A549 (cell line): Measurements from ENCODE around the gene WNT9A. TPM values are rescaled to one million over a fixed set of nuclear protein-coding genes. Genes with fewer than 3 reads are reported as not detected.

Source experiments
- ATAC-seq, 2 experiments: fragments of 200-7000 bp in 1 of 2; fragments of >200 bp in 1 of 2; cut with Nextera tagmentation in 1 of 2; cut with Tn5 transposase in 1 of 2; 3 replicates each; pipeline versions ENCODE4 v1.8.0 to v1.9.1; 2018 to 2020; ENCODE audit warnings: mild to moderate bottlenecking in 1 of 2, moderate library complexity in 1 of 2
- CTCF ChIA-PET: fragments of 300-600 bp; sonication (Branson Sonifier 250); formaldehyde crosslinking; extraction: SDS; loops from one replicate; lab custom pipeline; 2021; ENCODE audit warnings: antibody characterized with exemption, inconsistent platforms; lab: Yijun Ruan, JAX
- POLR2A ChIA-PET: fragments of 350-600 bp; formaldehyde crosslinking; extraction: SDS; loops from one replicate; lab custom pipeline; 2021; ENCODE audit warnings: antibody characterized with exemption, inconsistent platforms; lab: Yijun Ruan, JAX
- DNase-seq, 2 experiments: peaks; one replicate each; pipeline versions ENCODE4 v3.0.0 to v3.0.0-alpha.2; 2011 to 2016; ENCODE audit warnings: low read depth in 1 of 2, low spot score in 1 of 2
- FAIRE-seq: peaks from 2 replicates; lab custom pipeline; 2011; peaks lifted over from hg19 to GRCh38; lab: Jason Lieb, UNC
- H3K27ac ChIP-seq, 2 experiments: fragments of >200 bp; sonication (Bioruptor Twin); formaldehyde crosslinking; 3 replicates each; pipeline ENCODE4 v1.5.1; 2016 to 2017
- H3K4me1 ChIP-seq: fragments of >200 bp; sonication (Bioruptor Twin); formaldehyde crosslinking; 3 replicates; pipeline ENCODE4 v1.6.1; 2016
- H3K4me2 ChIP-seq: fragments of >200 bp; sonication (Bioruptor Twin); formaldehyde crosslinking; 3 replicates; pipeline ENCODE4 v1.6.1; 2016
- H3K4me3 ChIP-seq: fragments of >200 bp; sonication (Bioruptor Twin); formaldehyde crosslinking; 3 replicates; pipeline ENCODE4 v1.5.1; 2016
- H3K9me3 ChIP-seq: fragments of >200 bp; sonication (Bioruptor Twin); formaldehyde crosslinking; 3 replicates; pipeline ENCODE4 v1.6.1; 2016
- CEBPB ChIP-seq, 2 experiments: fragments of >200 bp in 1 of 2; sonication (Bioruptor Twin) in 1 of 2; formaldehyde crosslinking in 1 of 2; IDR thresholded peaks; 2 replicates each; pipeline ENCODE4 v1.6.1; 2012 to 2016
- CHD2 ChIP-seq: fragments of 150-350 bp; IDR thresholded peaks from 2 replicates; pipeline ENCODE4 v1.6.1; 2014; ENCODE audit warnings: low read length; ENCODE audit not compliant: partially characterized antibody
- CHD4 ChIP-seq: fragments of 200-600 bp; sonication (generic); IDR thresholded peaks from 2 replicates; pipeline ENCODE4 v1.6.1; 2016; ENCODE audit warnings: antibody characterized with exemption, mild to moderate bottlenecking, borderline replicate concordance
- EHMT2 ChIP-seq: fragments of 200-600 bp; sonication (generic); IDR thresholded peaks from 2 replicates; pipeline ENCODE4 v1.6.1; 2016; ENCODE audit warnings: antibody characterized with exemption, low read depth, mild to moderate bottlenecking, moderate library complexity
- ESRRA ChIP-seq: fragments of 150-350 bp; IDR thresholded peaks from 2 replicates; pipeline ENCODE4 v1.6.1; 2014; ENCODE audit warnings: mild to moderate bottlenecking, low read length, borderline replicate concordance
- FOSB ChIP-seq: fragments of 250-450 bp; sonication (Bioruptor Pico); IDR thresholded peaks from 2 replicates; pipeline ENCODE4 v1.5.0; 2020; ENCODE audit warnings: mild to moderate bottlenecking, moderate library complexity
- HOXB13 ChIP-seq: fragments of 250-450 bp; sonication (Bioruptor Pico); IDR thresholded peaks from 2 replicates; pipeline ENCODE4 v1.5.0; 2020; ENCODE audit warnings: low read depth, mild to moderate bottlenecking, moderate library complexity
- JUNB ChIP-seq: fragments of >200 bp; sonication (Bioruptor Twin); formaldehyde crosslinking; IDR thresholded peaks from 2 replicates; pipeline ENCODE4 v1.6.1; 2016
- MAFK ChIP-seq: fragments of 450-650 bp; IDR thresholded peaks from 2 replicates; pipeline ENCODE4 v1.6.1; 2014; ENCODE audit not compliant: partially characterized antibody
- NFE2L2 ChIP-seq: fragments of 150-350 bp; conservative IDR thresholded peaks from 2 replicates; pipeline ENCODE4 v1.6.1; 2014; ENCODE audit warnings: low read length
- NPAS2 ChIP-seq: fragments of 250-450 bp; sonication (Bioruptor Pico); IDR thresholded peaks from 2 replicates; pipeline ENCODE4 v1.8.0; 2022; ENCODE audit warnings: mild to moderate bottlenecking, moderate library complexity, borderline replicate concordance
- PBX3 ChIP-seq: IDR thresholded peaks from 2 replicates; pipeline ENCODE4 v1.6.1; 2012
- PHF8 ChIP-seq: fragments of 200-600 bp; sonication (generic); IDR thresholded peaks from 2 replicates; pipeline ENCODE4 v1.6.1; 2016; ENCODE audit warnings: low read depth, mild to moderate bottlenecking, antibody characterized with exemption, moderate library complexity, borderline replicate concordance
- RAD21 ChIP-seq, 2 experiments: fragments of >200 bp in 1 of 2; sonication (Bioruptor Twin) in 1 of 2; formaldehyde crosslinking in 1 of 2; IDR thresholded peaks in 1 of 2; conservative IDR thresholded peaks in 1 of 2; 2 replicates in 1 of 2; 3 replicates in 1 of 2; pipeline ENCODE4 v1.6.1; 2012 to 2018; ENCODE audit warnings: inconsistent platforms in 1 of 2
- RARB ChIP-seq: fragments of 250-450 bp; sonication (Bioruptor Pico); IDR thresholded peaks from 2 replicates; pipeline ENCODE4 v1.8.0; 2021; ENCODE audit warnings: mild to moderate bottlenecking, moderate library complexity
- RCOR1 ChIP-seq: fragments of 150-350 bp; IDR thresholded peaks from 2 replicates; pipeline ENCODE4 v1.6.1; 2014; ENCODE audit warnings: antibody characterized with exemption, low read length, low read depth
- RNF2 ChIP-seq: fragments of 200-600 bp; sonication (generic); IDR thresholded peaks from 2 replicates; pipeline ENCODE4 v1.6.1; 2016; ENCODE audit warnings: low read depth, mild to moderate bottlenecking, antibody characterized with exemption, moderate library complexity, borderline replicate concordance
- SMC3 ChIP-seq: fragments of >200 bp; sonication (Bioruptor Twin); formaldehyde crosslinking; IDR thresholded peaks from 3 replicates; pipeline ENCODE4 v1.6.1; 2018; ENCODE audit warnings: inconsistent platforms
- SREBF2 ChIP-seq: fragments of 450-650 bp; IDR thresholded peaks from 2 replicates; pipeline ENCODE4 v1.6.1; 2014; ENCODE audit warnings: mild to moderate bottlenecking, moderate library complexity
- WGBS: methylation state at CpG from one replicate; pipeline ENCODE4 v1.1.6; 2017; ENCODE audit errors: missing lambda C conversion rate; 5-methylcytosine and 5-hydroxymethylcytosine counted together
- polyA plus RNA-seq, 4 experiments: library from polyadenylated mRNA; depleted of rRNA in 3 of 4; stranded (reverse); fragments of >200 nt; fragmentation: RNase III in 1 of 4; extraction: RNeasy Plus Mini Kit Qiagen cat#74134 plus additional on column Dnase treatment in 1 of 4; gene quantifications; 2 replicates in 3 of 4; 3 replicates in 1 of 4; pipeline ENCODE4 v1.2.3, GENCODE V29; 2011 to 2017
- TF ChIP-seq, protein P1 (sequence below): fragments of 450-650 bp; IDR thresholded peaks from 2 replicates; pipeline ENCODE4 v1.6.1; 2014; ENCODE audit warnings: antibody characterized with exemption
- TF ChIP-seq, protein P2 (sequence below): fragments of 250-450 bp; sonication (Bioruptor Pico); IDR thresholded peaks from 2 replicates; pipeline ENCODE4 v1.5.0; 2021; ENCODE audit warnings: mild to moderate bottlenecking, moderate library complexity, borderline replicate concordance
- TF ChIP-seq, protein P3 (sequence below): fragments of >200 bp; sonication (Bioruptor Twin); formaldehyde crosslinking; IDR thresholded peaks from 3 replicates; pipeline ENCODE4 v1.6.1; 2016

The WNT9A gene
- polyA plus RNA-seq, 2 of the 4 experiments (the other 2 are of a cell fraction): 0.75 to 1.2 TPM

DNA sequence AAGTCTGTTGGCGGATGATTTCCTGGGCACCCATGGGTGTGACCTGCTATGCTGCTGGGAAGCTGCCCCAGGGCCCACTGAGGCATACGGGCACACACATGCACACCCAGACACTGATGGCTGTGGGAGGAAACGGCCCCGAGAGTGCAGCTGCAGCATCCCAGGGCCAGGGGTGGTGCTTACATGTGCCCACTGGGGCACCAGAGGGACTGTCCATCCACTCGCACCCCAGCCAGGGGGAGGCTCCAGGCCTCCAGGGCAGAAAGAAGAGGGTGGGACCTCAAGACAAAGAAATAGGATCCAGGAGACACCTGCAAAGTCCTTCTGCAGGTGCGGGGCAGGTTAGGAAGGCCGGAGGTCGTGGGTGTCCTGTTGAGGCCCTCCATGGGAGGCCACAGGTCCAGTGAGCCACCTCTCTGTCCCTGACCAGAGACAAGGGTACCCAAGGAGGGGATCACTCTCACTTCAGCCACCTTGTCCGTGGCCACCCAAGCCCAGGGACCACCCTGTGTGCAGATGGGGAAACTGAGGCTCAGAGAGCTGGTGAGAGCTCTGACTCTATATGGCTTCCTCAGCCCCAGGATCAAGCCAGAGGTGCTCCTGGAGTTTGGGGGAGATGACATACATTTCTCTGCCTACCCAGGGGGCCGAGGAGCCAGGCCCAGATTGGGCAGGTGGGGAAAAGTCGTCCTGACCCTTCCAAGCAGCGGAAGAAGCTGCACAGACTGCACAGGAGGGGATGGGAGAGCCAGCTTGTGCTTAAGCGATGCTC lies 57.1 kb downstream of the WNT9A start:
- 80% methylated on average over 9 of the region's 13 CpGs for WGBS
- ATAC-seq (no peak), DNase-seq (no peak), FAIRE-seq (no peak)
- Histone ChIP-seq H3K4me3 (no peak overlapping the region), H3K27ac (no peak overlapping the region), H3K9me3 (no peaks in the 10 kb centered on the region), H3K4me2 (no peak overlapping the region), H3K4me1 (peaks cover 6% of the 10 kb centered on the region)
- no peak for TF ChIP-seq EHMT2
- TF ChIP-seq JUNB: no peak
- TF ChIP-seq, protein P1, sequence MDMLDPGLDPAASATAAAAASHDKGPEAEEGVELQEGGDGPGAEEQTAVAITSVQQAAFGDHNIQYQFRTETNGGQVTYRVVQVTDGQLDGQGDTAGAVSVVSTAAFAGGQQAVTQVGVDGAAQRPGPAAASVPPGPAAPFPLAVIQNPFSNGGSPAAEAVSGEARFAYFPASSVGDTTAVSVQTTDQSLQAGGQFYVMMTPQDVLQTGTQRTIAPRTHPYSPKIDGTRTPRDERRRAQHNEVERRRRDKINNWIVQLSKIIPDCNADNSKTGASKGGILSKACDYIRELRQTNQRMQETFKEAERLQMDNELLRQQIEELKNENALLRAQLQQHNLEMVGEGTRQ: no peak
- TF ChIP-seq HOXB13 (CRISPR knock-in tag): no peak
- TF ChIP-seq, protein P2, sequence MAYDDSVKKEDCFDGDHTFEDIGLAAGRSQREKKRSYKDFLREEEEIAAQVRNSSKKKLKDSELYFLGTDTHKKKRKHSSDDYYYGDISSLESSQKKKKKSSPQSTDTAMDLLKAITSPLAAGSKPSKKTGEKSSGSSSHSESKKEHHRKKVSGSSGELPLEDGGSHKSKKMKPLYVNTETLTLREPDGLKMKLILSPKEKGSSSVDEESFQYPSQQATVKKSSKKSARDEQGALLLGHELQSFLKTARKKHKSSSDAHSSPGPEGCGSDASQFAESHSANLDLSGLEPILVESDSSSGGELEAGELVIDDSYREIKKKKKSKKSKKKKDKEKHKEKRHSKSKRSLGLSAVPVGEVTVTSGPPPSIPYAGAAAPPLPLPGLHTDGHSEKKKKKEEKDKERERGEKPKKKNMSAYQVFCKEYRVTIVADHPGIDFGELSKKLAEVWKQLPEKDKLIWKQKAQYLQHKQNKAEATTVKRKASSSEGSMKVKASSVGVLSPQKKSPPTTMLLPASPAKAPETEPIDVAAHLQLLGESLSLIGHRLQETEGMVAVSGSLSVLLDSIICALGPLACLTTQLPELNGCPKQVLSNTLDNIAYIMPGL (CRISPR knock-in tag): no peak
- TF ChIP-seq ESRRA: no peak
- no peak for TF ChIP-seq CHD4
- TF ChIP-seq PBX3: no peak
- no peak for TF ChIP-seq FOSB (CRISPR knock-in tag)
- no peak for TF ChIP-seq SREBF2
- no peak for TF ChIP-seq PHF8
- ChIA-PET POLR2A (no interaction called here), CTCF (interaction anchor here (0.6 kb wide), 1 partner anchor 22 kb away, joined by 3 read pairs; no protein-coding TSS in a partner anchor)

DNA sequence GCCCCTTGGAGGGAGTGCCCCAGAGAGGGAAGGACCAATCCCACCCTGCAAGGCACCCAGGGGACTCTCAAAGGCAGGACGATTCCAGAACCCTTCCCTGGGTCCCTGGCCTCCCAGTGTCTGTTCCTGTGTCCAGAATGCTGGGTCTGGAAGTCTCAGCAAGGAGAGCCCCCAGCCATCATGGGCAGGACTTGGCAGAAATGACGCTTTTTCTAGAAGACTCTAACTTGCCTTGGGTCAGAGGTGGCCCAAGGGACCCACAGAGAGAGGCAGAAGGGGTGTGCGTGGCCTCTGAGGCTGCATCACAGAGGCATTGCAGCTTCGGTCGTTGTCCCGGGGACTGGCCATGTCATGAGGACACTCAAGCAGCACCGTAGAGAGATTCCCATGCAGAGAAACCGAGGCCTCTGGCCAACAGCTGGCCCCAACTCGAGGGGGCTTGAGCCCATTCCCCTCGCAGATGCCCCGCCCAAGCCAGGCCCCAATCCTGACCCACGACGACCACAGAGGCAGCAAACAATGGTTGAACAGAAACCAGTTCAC lies 57.8 kb downstream of the WNT9A start:
- ChIA-PET CTCF (interaction anchor here (0.6 kb wide), 1 partner anchor 22 kb away, joined by 3 read pairs; no protein-coding TSS in a partner anchor), POLR2A (no interaction called here)

More for the DNA sequence above, 57.8 kb downstream of the WNT9A start:
- FAIRE-seq: no peak
- no peak for TF ChIP-seq EHMT2
- TF ChIP-seq CHD2: no peak
- no peak for TF ChIP-seq CEBPB (IDR thresholded peaks at IDR 0.05)
- TF ChIP-seq, protein P1: no peak
- no peak for TF ChIP-seq PHF8
- no peak for TF ChIP-seq SMC3
- TF ChIP-seq NFE2L2: no peak
- TF ChIP-seq RNF2: no peak
- TF ChIP-seq, protein P3, sequence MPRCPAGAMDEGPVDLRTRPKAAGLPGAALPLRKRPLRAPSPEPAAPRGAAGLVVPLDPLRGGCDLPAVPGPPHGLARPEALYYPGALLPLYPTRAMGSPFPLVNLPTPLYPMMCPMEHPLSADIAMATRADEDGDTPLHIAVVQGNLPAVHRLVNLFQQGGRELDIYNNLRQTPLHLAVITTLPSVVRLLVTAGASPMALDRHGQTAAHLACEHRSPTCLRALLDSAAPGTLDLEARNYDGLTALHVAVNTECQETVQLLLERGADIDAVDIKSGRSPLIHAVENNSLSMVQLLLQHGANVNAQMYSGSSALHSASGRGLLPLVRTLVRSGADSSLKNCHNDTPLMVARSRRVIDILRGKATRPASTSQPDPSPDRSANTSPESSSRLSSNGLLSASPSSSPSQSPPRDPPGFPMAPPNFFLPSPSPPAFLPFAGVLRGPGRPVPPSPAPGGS: no peak
- no peak for TF ChIP-seq RAD21 (conservative IDR thresholded peaks at IDR 0.05 in 1 of 2, IDR thresholded peaks at IDR 0.05 in 1 of 2)
- no peak for TF ChIP-seq CHD4
- TF ChIP-seq NPAS2: no peak
- TF ChIP-seq RCOR1: no peak
- no peak for TF ChIP-seq RARB (CRISPR knock-in tag)
- no peak for TF ChIP-seq ESRRA
- TF ChIP-seq MAFK: no peak
- DNase-seq: no peak
- peaks cover 10% of the 10 kb centered on the region for H3K4me1 ChIP-seq
- H3K4me3 ChIP-seq: no peak overlapping the region
- no peak overlapping the region for H3K27ac ChIP-seq
- ATAC-seq: no peak
- WGBS: 65% methylated on average over 9 of the region's 13 CpGs
- no peak overlapping the region for H3K4me2 ChIP-seq
- no peaks in the 10 kb centered on the region for H3K9me3 ChIP-seq
